ENCODE measurements around the gene PAPPA2. TPM values are rescaled to one million over a fixed set of nuclear protein-coding genes. Genes with fewer than 3 reads are reported as not detected.
"Not testable (repeated sequence)": the region's sequence is repeated elsewhere in the genome, so short reads cannot be mapped to it uniquely, and the experiment has no call there.

Gene PAPPA2
- polyA plus RNA-seq, 3 donors, result 64.4 to 90.1 (median 65.1) TPM

DNA sequence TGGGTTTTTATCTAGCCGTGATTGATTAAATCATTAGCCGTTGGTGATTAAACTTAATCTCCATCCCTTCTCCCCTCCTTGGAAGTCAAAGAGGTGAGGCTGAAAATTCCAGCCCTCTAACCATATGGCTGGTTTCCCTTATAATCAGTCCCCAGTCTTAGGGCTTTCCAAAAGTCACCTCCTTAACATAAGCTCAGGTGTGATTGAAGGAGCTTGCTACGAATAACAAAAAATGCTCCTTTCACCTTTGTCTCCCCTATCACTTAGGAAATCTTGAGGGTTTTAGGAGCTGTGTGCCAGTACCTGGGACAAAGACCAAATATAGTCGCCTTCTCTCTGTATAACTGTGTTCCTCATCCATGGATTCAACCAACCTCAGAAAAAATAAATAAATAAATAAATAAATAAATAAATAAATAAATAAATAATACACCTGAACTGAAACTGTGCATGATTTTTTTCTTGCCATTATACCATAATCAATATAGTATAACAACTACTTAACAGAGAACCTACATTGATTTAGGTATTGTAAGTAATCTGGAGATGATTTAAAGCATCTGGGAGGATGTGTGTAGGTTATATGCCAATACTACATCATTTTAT, 82.2 kb downstream of the PAPPA2 start:
- no peak for DNase-seq (ENCODE audit: low read depth in 3 of 3, low spot score in 2 of 3)

DNA sequence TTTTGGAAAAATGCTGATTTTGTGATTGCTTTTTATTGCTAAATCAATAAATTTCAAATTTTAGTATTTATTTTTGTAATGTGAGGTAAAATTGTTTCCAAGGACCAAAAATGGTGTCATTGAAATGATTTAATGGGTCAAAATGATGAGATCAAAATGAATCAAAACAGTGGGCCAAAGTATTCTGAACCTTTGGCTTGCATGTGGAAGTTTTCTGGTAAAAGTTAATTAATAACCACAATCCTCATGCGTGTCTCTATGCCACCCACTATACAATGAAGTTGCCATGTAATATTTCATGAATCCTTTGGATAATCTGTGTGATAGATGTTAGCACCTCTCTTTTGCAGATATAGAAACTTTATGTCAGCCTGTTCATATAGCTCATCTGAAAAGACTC, 83.8 kb downstream of the PAPPA2 start:
- DNase-seq (ENCODE audit: low read depth in 3 of 3, low spot score in 2 of 3), result no peak

DNA sequence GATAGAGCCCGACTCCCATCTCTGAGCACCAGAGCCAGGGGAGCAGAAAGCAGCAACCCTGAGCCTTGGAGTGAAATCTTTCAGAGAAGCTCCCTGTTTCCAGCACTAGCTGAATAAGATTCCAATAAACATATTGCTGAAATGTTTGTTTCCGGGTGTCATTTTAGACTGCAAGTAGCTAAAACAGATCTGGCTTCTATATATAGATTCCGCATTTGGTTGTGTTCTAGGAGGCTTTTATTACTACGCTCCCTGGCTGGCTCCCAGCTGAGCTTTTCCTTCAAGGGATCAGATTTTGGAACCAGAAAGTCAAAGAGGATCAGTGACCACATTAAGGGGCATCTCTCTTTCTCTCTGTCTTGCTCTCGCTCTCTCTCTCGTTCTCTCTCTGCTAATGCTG, 88.2 kb downstream of the PAPPA2 start:
- DNase-seq (ENCODE audit: low read depth in 3 of 3, low spot score in 2 of 3), result no peak

DNA sequence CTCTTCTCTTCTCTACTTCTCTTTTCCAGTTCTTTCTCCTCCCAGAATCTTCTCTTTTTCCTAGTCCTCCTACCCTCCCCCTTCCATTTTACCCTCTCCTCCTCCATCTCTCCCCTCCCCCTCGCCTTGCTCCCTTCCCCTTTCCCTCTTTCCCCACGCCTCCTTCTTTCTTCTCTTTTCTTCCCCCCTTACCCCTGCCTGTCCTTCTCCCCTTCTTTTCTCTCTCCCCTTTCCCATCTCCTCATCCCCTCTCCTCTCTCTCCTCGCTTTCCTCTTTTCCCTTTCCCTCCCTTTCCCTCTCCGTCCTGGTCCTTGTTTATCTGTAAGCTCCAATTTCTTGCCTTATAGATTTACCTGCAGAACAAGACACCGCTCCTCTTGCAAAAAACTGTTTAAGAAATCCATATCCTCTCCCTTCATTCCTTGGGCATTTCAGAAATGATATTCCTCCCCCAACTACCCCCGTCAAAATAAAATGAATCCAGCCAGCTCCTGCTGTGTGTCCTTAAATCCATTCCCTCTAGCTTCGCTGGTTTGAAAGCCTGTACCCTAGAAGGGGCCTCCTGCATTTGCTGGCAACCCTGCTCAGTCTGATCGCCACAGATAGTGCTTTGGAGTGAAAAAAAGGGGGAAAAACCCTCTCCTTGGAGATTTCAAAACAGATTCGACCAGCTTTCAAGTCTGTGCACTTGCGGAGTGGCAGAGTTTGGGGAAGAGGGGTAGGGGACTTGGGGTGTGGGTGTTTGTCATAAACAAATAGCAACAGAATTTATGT, 89.4 kb downstream of the PAPPA2 start:
- DNase-seq (ENCODE audit: low read depth in 3 of 3, low spot score in 2 of 3), result no peak

DNA sequence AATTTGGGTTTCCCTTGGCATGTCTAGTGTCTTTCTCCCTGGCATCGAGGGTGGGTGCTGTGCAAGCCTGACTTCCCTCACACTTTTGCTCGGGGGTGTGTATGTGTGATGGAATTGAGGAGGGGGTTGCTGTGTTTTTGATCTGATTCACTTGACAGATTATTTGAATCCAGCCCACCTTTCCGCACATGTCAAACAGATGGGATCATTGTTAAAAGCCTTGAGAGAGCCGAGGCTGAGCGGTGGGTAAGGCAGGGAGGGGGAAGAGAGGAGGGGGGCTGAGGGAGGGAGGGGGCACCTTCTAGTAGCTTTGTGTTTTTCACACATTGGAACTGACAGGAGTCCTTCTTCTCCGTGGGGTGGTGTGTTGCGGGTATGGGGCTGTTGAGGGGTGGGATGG, 90.0 kb downstream of the PAPPA2 start:
- DNase-seq (ENCODE audit: low read depth in 3 of 3, low spot score in 2 of 3), result no peak

DNA sequence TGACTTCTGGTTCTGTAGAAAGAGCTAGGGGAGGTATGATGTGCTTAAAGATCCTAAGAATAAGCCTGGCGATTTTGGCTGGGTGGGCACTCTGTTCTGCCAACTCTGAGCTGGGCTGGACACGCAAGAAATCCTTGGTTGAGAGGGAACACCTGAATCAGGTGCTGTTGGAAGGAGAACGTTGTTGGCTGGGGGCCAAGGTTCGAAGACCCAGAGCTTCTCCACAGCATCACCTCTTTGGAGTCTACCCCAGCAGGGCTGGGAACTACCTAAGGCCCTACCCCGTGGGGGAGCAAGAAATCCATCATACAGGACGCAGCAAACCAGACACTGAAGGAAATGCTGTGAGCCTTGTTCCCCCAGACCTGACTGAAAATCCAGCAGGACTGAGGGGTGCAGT, 93.3 kb downstream of the PAPPA2 start:
- no peak for DNase-seq (ENCODE audit: low read depth in 3 of 3, low spot score in 2 of 3)

DNA sequence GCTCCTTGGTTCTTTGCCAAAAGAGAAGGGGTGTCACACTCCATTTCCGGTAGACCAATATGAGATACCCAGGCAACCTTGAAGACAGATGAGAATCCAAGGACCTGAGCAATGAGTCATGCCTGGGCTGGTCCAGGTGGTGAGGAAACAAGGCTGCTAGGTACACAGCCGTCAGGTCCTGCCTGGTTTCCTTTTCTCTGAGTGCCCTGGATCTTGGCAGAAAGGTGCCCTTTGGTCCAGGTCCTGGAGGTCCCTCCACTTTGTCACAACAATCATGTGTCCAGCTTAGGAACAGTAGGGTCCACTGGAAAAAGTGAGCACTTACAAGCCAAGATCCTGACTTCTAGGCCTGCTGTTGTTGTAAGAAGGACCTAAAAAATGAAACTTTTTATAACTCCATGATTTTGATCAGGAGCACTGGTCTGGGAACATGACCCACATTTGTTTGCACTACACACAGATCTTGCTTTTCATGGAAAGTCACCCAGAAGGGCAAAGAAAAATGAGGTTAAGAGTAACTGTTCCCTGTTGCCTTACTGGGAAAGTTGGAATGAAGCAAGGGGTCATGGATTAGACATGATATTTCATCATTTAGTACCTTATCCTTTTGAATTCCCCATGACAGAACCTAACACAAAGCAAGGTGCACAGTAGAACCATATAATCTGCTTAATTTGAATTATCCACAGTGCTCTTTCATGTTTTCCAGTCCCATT, 94.7 kb downstream of the PAPPA2 start:
- no peak for DNase-seq (ENCODE audit: low read depth in 3 of 3, low spot score in 2 of 3)

DNA sequence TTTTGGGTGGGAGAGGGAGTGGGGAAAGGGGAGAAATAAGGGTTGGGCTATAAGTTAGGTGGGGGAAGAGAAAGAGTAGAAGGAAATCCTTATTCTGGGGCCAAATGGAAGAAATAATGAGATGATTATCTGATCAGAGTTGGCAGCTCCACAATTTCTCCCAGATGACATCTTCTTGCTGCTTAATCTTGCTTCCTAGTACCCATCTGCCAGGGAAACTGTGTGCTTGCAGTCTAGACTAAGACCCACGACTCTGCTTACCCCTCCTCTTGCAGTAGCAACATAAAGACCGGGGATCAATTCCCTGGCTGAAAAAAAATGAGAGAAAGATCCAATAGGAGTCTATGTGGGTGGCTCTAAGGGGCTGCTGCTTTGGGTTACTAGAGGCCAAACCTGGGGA, 95.6 kb downstream of the PAPPA2 start:
- DNase-seq (ENCODE audit: low read depth in 3 of 3, low spot score in 2 of 3), result no peak

DNA sequence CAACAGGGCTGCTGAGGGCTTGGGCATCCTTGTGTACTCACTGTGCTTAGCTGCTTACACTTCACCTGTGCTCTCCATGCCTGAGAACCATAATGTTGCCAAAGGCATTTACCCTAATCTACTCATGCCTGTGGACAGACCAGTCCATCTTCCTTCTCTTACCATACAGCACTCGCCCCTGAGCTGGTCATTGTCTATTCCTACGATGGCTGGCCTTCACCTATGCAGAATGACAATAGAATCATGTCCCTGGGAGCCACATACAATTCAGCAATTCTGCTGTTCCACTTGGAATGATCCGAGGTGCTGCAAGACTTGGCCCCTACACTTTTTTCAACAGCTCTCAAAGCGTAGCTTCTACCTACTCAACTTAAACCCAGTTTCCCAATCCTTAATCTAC, 96.5 kb downstream of the PAPPA2 start:
- DNase-seq (ENCODE audit: low read depth in 3 of 3, low spot score in 2 of 3), result no peak

DNA sequence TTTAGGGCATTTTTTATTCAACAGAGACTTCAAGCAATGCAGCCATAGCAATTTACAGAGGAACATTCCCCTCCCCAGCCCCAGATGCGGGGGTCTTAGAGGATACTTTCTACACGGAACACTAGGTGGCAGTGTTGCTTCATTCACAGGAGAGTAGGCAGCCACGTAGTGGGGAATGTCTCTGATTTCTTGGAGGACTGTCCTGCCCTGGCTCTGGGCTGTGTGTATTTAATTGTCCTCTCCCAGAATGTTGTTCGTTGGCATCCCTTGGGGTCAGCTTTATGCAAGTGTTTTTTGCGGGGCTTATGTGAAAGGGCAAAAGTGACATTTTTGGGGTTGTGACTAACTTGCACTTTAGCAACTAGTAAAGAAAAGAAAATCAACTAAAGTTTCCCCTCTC, 96.9 kb downstream of the PAPPA2 start:
- DNase-seq (ENCODE audit: low read depth in 3 of 3, low spot score in 2 of 3), result peak; percentile 72 to 77 (median 74)

DNA sequence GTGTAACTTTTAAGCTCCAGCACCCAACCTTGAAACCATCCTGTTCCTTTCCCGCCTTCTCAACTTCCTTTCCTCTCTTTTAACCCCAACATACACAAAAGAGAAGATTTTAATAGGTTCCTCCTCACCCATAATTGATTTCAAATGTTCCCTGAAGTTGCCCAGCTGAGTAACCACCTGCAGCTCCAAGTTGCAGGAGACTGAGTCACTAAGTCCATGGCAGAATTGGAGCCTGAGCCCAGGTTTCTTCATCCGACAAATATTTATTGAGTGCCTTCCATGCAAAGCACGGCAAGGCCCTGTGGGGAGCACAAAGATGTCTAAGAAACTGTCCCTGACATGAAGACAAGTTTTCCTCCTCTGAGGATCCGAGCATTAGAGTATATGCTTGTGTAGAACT, 97.7 kb downstream of the PAPPA2 start:
- DNase-seq (ENCODE audit: low read depth in 3 of 3, low spot score in 2 of 3), result no peak

DNA sequence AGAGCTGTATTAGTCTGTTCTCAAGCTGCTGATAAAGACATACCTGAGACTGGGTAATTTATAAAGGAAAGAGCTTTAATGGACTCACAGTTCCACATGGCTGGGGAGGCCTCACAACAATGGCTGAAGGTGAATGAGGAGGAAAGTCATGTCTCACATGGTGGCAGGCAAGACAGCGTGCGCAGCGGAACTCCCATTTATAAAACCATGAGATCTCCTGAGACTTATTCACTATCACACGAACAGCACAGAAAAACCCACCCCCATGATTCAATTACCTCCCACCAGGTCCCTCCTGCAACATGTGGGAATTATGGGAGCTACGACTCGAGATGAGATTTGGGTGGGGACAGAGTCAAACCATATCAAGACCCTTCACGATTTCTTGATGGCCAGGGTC, 98.8 kb downstream of the PAPPA2 start:
- DNase-seq (ENCODE audit: low read depth in 3 of 3, low spot score in 2 of 3), result not testable (repeated sequence)

DNA sequence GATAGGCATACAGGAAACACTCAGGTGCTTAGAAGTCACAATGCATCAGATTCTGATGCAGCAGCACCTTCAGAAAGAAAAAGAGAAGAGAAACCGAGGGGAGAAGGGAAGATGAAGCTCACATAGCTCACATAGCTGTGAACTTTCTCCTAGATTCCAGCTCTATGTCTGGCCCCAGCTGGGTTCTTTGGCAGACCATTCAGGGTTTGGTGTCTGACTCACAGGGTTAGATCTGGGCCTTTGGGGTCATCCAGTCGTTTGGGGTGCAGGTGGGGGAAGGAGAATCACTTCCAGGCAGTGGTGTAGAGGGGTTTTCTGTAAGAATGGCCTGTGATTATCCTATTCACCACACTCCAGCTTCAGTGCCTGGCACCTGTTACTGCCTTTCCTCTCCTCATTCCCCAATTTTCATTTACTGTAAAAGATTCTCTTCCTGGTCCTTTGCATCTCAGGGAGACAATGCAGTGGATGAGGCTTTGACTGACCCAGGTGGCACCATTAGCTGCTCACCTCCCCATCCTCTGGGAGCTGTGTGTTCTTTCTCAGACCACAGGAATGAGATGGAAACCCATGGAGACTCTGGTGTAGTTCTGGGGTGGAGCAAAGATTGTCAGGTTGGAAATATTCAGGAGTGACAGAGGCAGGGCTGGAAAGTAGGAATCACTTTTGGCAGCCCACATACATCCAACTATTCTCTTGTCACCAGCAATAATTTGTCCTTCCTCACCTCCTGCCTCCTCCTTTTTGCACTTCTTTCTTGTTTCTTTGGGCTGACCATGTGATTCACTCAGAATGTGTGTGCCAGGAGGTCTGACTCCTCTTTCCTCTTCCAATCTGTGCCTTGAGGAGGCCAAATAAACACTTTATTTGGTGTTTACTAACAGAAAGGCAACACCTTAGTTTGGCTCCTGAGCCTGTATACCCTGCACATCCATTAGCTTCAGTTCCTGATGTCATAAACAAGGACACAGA, 103.3 kb downstream of the PAPPA2 start:
- DNase-seq (ENCODE audit: low read depth in 3 of 3, low spot score in 2 of 3), result no peak

DNA sequence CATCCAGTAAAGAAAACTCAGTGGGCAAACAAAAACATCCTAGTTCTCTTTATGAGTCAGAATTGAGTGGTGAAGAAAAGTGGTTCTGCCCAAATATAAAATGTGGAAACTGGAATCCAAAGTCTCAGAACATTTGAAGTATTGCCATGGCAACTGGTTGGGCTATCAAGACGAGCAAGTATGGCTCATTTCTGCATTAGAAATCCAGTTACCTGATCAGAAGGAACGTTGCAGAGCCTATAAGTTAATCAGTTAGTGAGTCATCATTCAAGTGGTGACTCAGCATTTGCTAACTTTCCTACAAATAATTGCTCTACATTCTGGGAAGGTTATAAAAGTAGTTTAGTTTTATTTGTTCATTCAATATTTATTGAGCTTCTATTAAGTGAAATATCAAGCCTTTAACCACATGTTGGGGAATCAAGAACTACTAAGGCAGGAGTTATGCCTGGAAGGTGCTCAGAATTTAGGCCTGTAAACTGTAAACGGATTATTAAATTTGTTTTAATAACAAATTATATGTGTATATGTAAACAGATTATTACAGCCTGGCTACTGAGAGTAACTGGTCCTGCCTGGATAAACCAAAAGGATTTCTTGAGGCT, 104.3 kb downstream of the PAPPA2 start:
- DNase-seq (ENCODE audit: low read depth in 3 of 3, low spot score in 2 of 3), result no peak

DNA sequence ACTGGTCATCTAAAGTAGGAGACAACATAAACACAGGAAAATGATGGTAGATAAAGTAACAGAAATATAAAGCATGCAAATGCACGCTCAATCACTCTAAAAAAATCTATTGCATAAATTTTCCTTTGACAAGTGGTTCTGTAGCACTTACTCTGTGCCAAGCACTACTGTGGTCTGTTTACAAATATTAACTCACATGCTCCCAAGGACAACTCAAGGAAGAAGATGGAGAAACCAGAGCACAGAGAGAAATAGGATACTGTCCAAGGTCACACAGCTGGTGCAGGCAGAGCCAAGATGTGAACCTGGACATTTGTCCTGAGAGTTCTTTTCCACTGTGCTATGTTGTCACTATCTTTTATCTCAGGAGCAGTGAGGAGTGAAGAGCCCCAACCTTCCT, 105.2 kb downstream of the PAPPA2 start:
- DNase-seq (ENCODE audit: low read depth in 3 of 3, low spot score in 2 of 3), result no peak

DNA sequence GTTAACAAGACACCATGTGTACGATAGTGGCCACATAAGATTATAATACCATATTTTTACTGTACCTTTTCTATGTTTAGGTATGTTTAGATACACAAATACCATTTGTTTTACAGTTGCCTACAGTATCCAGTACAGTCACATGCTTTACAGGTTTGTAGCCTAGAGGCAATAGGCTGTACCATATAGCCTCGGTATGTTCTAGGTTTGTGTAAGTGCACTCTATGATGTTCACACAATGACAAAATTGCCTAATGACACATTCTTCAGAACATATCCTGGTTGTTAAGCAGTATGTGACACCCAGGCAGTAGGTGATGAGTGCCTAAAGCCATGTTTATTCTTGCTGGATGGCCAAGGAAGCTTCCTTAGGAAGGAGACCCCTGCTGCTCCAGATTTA, 111.8 kb downstream of the PAPPA2 start:
- no peak for DNase-seq (ENCODE audit: low read depth in 3 of 3, low spot score in 2 of 3)

DNA sequence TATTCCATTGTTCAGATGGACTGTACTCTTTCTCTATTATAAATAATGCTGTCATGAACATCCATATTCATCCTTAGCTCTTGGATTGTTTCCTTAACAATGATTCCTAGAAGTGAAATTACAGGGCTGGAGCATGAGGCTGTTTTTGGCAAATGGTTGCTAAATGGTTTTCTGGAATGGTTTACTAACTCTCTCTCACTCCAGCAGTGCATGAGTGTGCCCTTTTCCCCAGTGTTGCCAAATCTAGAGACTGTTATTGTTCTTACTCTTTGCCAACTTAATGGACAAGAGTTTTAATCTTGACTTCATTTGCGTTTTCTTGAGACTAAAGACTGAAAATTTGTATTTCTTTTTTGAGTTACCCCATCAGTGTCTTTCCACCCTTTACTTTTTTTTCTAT, 113.0 kb downstream of the PAPPA2 start:
- DNase-seq (ENCODE audit: low read depth in 3 of 3, low spot score in 2 of 3), result no peak

DNA sequence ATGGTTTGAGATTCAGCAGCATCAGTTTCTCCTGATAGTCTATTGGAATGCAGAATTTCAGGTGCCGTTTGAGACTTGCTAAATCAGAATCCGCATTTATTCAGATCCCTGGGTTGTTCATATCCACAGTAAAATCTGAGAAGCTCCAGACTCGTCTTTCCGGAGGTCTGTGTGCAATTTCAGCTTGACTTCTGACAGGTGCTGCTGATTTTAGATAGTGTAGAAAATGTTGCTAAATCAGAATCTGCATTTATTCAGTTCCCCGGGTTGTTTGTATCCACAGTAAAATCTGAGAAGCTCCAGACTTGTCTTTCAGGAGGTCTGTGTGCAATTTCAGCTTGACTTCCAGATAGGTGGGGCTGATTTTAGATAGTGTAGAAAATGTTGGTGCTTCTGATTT, 113.7 kb downstream of the PAPPA2 start:
- no peak for DNase-seq (ENCODE audit: low read depth in 3 of 3, low spot score in 2 of 3)

DNA sequence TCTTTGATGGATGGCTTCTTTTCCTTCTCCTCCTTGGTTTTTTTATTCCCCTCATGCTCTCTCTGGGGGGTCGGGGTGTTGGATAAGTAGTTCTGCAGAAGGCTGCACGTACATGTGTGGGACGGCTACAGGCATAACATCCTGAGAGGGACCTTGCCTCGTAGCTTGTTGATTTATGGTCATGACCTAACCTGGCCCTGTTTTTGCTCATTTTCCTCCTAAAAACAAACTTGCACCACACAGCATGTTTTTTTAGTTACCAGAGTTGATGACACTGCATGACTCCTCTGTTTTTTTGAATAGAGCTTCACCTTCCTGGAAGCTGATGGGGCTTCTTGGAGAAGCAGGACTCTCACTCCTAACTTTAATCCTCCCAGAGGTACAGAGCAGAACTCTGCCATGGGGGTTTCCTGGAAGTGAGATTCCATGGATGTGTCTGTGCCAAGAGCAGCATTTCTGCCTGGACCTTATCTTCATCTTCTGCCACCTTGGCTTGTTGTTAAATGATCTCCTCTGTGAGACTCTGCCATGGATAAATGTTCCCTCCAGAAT, 114.7 kb downstream of the PAPPA2 start:
- DNase-seq (ENCODE audit: low read depth in 3 of 3, low spot score in 2 of 3), result no peak

DNA sequence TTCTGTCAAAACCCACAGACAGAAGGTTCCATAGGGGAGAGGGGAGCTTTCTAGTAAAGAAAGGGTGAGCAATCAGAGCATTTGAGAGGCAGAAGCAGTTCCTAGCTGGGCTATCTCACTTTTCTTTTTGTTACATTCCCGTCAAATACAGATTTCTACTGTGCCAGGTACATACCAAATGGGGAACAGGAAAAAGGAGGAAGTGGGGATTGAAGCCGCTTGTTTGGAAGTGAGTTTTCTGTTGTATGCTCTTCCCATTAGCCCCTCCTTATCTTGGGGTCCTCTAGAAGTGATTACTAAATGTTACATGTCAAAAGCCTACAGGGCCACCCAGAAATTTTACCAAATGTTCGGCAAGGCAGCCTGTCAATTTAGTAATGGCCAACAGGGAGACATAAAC, 116.1 kb downstream of the PAPPA2 start:
- DNase-seq (ENCODE audit: low read depth in 3 of 3, low spot score in 2 of 3), result no peak

Measured in right renal cortex interstitium (tissue), 3 donors.